A549 (cell line): ENCODE results near the gene CMIP. TPM values are rescaled to one million over a fixed set of nuclear protein-coding genes. Genes with fewer than 3 reads are reported as not detected.
A peak's percentile ranks its signal among the peaks of the same experiment; 100 is the strongest.

Experiments
- ATAC-seq, 2 experiments: fragments of 200-7000 bp in 1 of 2; fragments of >200 bp in 1 of 2; cut with Nextera tagmentation in 1 of 2; cut with Tn5 transposase in 1 of 2; 3 replicates each; pipeline versions ENCODE4 v1.8.0 to v1.9.1; 2018 to 2020; ENCODE audit warnings: mild to moderate bottlenecking in 1 of 2, moderate library complexity in 1 of 2
- CTCF ChIA-PET: fragments of 300-600 bp; sonication (Branson Sonifier 250); formaldehyde crosslinking; extraction: SDS; loops from one replicate; lab custom pipeline; 2021; ENCODE audit warnings: antibody characterized with exemption, inconsistent platforms; lab: Yijun Ruan, JAX
- POLR2A ChIA-PET: fragments of 350-600 bp; formaldehyde crosslinking; extraction: SDS; loops from one replicate; lab custom pipeline; 2021; ENCODE audit warnings: antibody characterized with exemption, inconsistent platforms; lab: Yijun Ruan, JAX
- DNase-seq, 2 experiments: peaks; one replicate each; pipeline versions ENCODE4 v3.0.0 to v3.0.0-alpha.2; 2011 to 2016; ENCODE audit warnings: low read depth in 1 of 2, low spot score in 1 of 2
- FAIRE-seq: peaks from 2 replicates; lab custom pipeline; 2011; peaks lifted over from hg19 to GRCh38; lab: Jason Lieb, UNC
- H3K27ac ChIP-seq, 2 experiments: fragments of >200 bp; sonication (Bioruptor Twin); formaldehyde crosslinking; 3 replicates each; pipeline ENCODE4 v1.5.1; 2016 to 2017
- H3K4me1 ChIP-seq: fragments of >200 bp; sonication (Bioruptor Twin); formaldehyde crosslinking; 3 replicates; pipeline ENCODE4 v1.6.1; 2016
- H3K4me2 ChIP-seq: fragments of >200 bp; sonication (Bioruptor Twin); formaldehyde crosslinking; 3 replicates; pipeline ENCODE4 v1.6.1; 2016
- H3K4me3 ChIP-seq: fragments of >200 bp; sonication (Bioruptor Twin); formaldehyde crosslinking; 3 replicates; pipeline ENCODE4 v1.5.1; 2016
- H3K9me3 ChIP-seq: fragments of >200 bp; sonication (Bioruptor Twin); formaldehyde crosslinking; 3 replicates; pipeline ENCODE4 v1.6.1; 2016
- CBX8 ChIP-seq: fragments of 200-600 bp; sonication (generic); IDR thresholded peaks from 2 replicates; pipeline ENCODE4 v1.6.1; 2016
- CEBPB ChIP-seq, 2 experiments: fragments of >200 bp in 1 of 2; sonication (Bioruptor Twin) in 1 of 2; formaldehyde crosslinking in 1 of 2; IDR thresholded peaks; 2 replicates each; pipeline ENCODE4 v1.6.1; 2012 to 2016
- CHD4 ChIP-seq: fragments of 200-600 bp; sonication (generic); IDR thresholded peaks from 2 replicates; pipeline ENCODE4 v1.6.1; 2016; ENCODE audit warnings: antibody characterized with exemption, mild to moderate bottlenecking, borderline replicate concordance
- E2F6 ChIP-seq: IDR thresholded peaks from 2 replicates; pipeline ENCODE4 v1.6.1; 2012; ENCODE audit warnings: low read depth, borderline replicate concordance
- EHF ChIP-seq: fragments of 250-450 bp; sonication (Bioruptor Pico); IDR thresholded peaks from 2 replicates; pipeline ENCODE4 v1.5.0; 2020; ENCODE audit warnings: mild to moderate bottlenecking
- FOSB ChIP-seq: fragments of 250-450 bp; sonication (Bioruptor Pico); IDR thresholded peaks from 2 replicates; pipeline ENCODE4 v1.5.0; 2020; ENCODE audit warnings: mild to moderate bottlenecking, moderate library complexity
- FOXS1 ChIP-seq: fragments of 250-450 bp; sonication (Bioruptor Pico); IDR thresholded peaks from 2 replicates; pipeline ENCODE4 v1.5.0; 2020; ENCODE audit warnings: mild to moderate bottlenecking, moderate library complexity
- HEYL ChIP-seq: fragments of 250-450 bp; sonication (Bioruptor Pico); IDR thresholded peaks from 2 replicates; pipeline ENCODE4 v1.8.0; 2021; ENCODE audit warnings: mild to moderate bottlenecking, moderate library complexity
- HOXA7 ChIP-seq: fragments of 250-450 bp; sonication (Bioruptor Pico); IDR thresholded peaks from 2 replicates; pipeline ENCODE4 v1.5.0; 2020; ENCODE audit warnings: mild to moderate bottlenecking, moderate library complexity
- HOXB5 ChIP-seq: fragments of 250-450 bp; sonication (Bioruptor Pico); IDR thresholded peaks from 2 replicates; pipeline ENCODE4 v1.5.0; 2020; ENCODE audit warnings: mild to moderate bottlenecking, moderate library complexity
- JUN ChIP-seq, 2 experiments: fragments of >200 bp; sonication (Bioruptor Twin); formaldehyde crosslinking; IDR thresholded peaks; 2 replicates in 1 of 2; 3 replicates in 1 of 2; pipeline ENCODE4 v1.6.1; 2016 to 2017
- JUNB ChIP-seq: fragments of >200 bp; sonication (Bioruptor Twin); formaldehyde crosslinking; IDR thresholded peaks from 2 replicates; pipeline ENCODE4 v1.6.1; 2016
- KDM1A ChIP-seq: fragments of 200-600 bp; sonication (generic); IDR thresholded peaks from 2 replicates; pipeline ENCODE4 v1.6.1; 2016; ENCODE audit warnings: low read depth, mild to moderate bottlenecking
- MAFK ChIP-seq: fragments of 450-650 bp; IDR thresholded peaks from 2 replicates; pipeline ENCODE4 v1.6.1; 2014; ENCODE audit not compliant: partially characterized antibody
- MAZ ChIP-seq: fragments of 150-350 bp; IDR thresholded peaks from 2 replicates; pipeline ENCODE4 v1.6.1; 2014; ENCODE audit warnings: antibody characterized with exemption, low read depth, low read length, borderline replicate concordance
- POLR2AphosphoS2 ChIP-seq: conservative IDR thresholded peaks from 2 replicates; pipeline ENCODE4 v1.6.1; 2012; ENCODE audit warnings: low read length, improper control_type of control experiment, inconsistent platforms
- RAD21 ChIP-seq, 2 experiments: fragments of >200 bp in 1 of 2; sonication (Bioruptor Twin) in 1 of 2; formaldehyde crosslinking in 1 of 2; IDR thresholded peaks in 1 of 2; conservative IDR thresholded peaks in 1 of 2; 2 replicates in 1 of 2; 3 replicates in 1 of 2; pipeline ENCODE4 v1.6.1; 2012 to 2018; ENCODE audit warnings: inconsistent platforms in 1 of 2
- RCOR1 ChIP-seq: fragments of 150-350 bp; IDR thresholded peaks from 2 replicates; pipeline ENCODE4 v1.6.1; 2014; ENCODE audit warnings: antibody characterized with exemption, low read length, low read depth
- RFX5 ChIP-seq: fragments of 450-650 bp; IDR thresholded peaks from 2 replicates; pipeline ENCODE4 v1.7.1; 2014; ENCODE audit warnings: antibody characterized with exemption, mild to moderate bottlenecking, moderate library complexity
- RNF2 ChIP-seq: fragments of 200-600 bp; sonication (generic); IDR thresholded peaks from 2 replicates; pipeline ENCODE4 v1.6.1; 2016; ENCODE audit warnings: low read depth, mild to moderate bottlenecking, antibody characterized with exemption, moderate library complexity, borderline replicate concordance
- TP53 ChIP-seq: fragments of 250-450 bp; sonication (Bioruptor Pico); IDR thresholded peaks from 2 replicates; pipeline ENCODE4 v1.5.0; 2021; ENCODE audit warnings: mild to moderate bottlenecking, moderate library complexity
- ZNF302 ChIP-seq: fragments of 250-450 bp; sonication (Bioruptor Pico); IDR thresholded peaks from 2 replicates; pipeline ENCODE4 v1.9.0; 2021; ENCODE audit warnings: inconsistent platforms, mild to moderate bottlenecking, moderate library complexity
- WGBS: methylation state at CpG from one replicate; pipeline ENCODE4 v1.1.6; 2017; ENCODE audit errors: missing lambda C conversion rate; 5-methylcytosine and 5-hydroxymethylcytosine counted together
- polyA plus RNA-seq, 4 experiments: library from polyadenylated mRNA; depleted of rRNA in 3 of 4; stranded (reverse); fragments of >200 nt; fragmentation: RNase III in 1 of 4; extraction: RNeasy Plus Mini Kit Qiagen cat#74134 plus additional on column Dnase treatment in 1 of 4; gene quantifications; 2 replicates in 3 of 4; 3 replicates in 1 of 4; pipeline ENCODE4 v1.2.3, GENCODE V29; 2011 to 2017
- TF ChIP-seq, protein P1 (sequence below): IDR thresholded peaks from 2 replicates; pipeline ENCODE4 v1.6.1; 2012
- TF ChIP-seq, protein P2 (sequence below): fragments of >200 bp; sonication (Bioruptor Twin); formaldehyde crosslinking; IDR thresholded peaks from 3 replicates; pipeline ENCODE4 v1.5.1; 2016

Gene CMIP
- polyA plus RNA-seq, 2 of the 4 experiments (the other 2 are of a cell fraction), result 21.6 to 125 TPM

DNA sequence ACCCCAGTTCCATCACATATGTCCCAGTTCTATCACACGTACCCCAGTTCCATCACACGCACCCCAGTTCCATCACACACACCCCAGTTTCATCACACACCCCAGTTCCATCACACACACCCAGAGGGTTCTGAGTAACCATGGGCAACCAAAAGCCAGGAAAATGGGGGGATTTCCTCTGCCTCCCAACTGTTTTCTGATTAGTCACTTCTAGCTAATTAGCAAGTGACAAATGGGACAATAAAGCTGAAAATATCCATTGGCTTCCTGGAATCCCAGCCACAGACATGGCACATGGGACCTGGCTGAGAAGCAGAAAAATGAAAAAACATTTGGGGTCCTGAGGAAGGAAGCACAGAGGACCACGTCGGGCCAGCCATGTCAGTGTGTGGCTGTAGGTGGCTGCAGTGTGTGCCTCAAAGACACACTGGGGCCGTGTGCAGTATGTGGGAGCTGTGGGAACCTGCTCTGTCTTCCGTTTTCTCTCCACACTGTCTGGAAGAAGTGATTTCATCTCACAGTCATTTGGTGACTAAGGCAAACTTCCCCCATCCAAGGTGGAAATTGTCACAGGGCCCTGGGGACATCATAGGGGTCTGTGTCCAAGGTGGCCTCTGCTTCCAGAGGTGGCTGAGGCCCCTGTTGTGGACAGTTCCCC lies 106.7 kb downstream of the CMIP start:
- TF ChIP-seq RNF2, result no peak
- no peak for TF ChIP-seq RFX5
- TF ChIP-seq HEYL (CRISPR knock-in tag), result no peak
- no peak for TF ChIP-seq FOSB
- H3K4me1 ChIP-seq, result peaks cover 98% of the 10 kb centered on the region
- ATAC-seq (peak; percentile 19 to 41; a peak in 3 of 6 replicates), FAIRE-seq (no peak), DNase-seq (no peak)
- H3K4me3 ChIP-seq, result no peak overlapping the region
- WGBS, result 68% methylated on average over 6 of the region's 6 CpGs
- peak overlapping the region; percentile 53 for H3K4me2 ChIP-seq
- CTCF ChIA-PET, result interaction anchor here (0.6 to 1.1 kb wide), 2 partner anchors 12 to 122 kb away, joined by 3 read pairs; no protein-coding TSS in a partner anchor
- no peaks in the 10 kb centered on the region for H3K9me3 ChIP-seq
- POLR2A ChIA-PET, result no interaction called here
- peak overlapping the region; percentile 60 to 86 for H3K27ac ChIP-seq

DNA sequence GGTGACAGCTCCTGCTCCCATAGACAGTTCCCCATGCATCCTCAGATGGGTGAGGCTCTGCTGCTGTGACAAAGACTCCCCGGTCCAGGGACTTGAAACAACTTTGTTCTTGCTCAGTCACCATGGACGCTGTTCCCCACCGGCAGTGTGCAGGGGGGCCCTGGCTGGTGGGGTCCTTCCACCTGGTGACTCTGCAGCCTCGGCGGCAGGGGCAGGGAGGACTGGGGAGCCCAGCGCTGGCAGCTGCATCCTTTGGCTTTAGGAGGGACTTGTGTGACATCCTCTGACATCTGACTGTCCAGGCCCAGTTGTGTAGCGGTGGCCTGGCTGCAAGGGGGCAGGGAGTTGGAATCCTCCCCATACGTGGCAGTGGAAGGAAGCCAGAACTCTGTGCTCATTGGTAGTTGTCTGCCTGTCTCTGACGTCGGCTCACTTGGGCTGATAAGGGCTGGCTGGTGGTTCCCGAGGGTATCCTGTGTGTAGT lies 107.3 kb downstream of the CMIP start:
- FAIRE-seq, result no peak
- ATAC-seq, result no peak; a peak in 1 of 6 replicates
- H3K4me2 ChIP-seq, result peak overlapping the region; percentile 53
- ChIA-PET POLR2A (no interaction called here), CTCF (interaction anchor here (1.1 kb wide), 1 partner anchor 12 kb away, joined by 3 read pairs; no protein-coding TSS in a partner anchor)
- H3K9me3 ChIP-seq, result no peaks in the 10 kb centered on the region
- peaks cover 98% of the 10 kb centered on the region for H3K4me1 ChIP-seq
- no peak for TF ChIP-seq EHF (CRISPR knock-in tag)
- no peak for TF ChIP-seq FOSB
- no peak for TF ChIP-seq HOXB5 (CRISPR knock-in tag)
- TF ChIP-seq MAFK, result no peak
- TF ChIP-seq MAZ, result no peak
- TF ChIP-seq RCOR1, result no peak
- TF ChIP-seq, protein P1, sequence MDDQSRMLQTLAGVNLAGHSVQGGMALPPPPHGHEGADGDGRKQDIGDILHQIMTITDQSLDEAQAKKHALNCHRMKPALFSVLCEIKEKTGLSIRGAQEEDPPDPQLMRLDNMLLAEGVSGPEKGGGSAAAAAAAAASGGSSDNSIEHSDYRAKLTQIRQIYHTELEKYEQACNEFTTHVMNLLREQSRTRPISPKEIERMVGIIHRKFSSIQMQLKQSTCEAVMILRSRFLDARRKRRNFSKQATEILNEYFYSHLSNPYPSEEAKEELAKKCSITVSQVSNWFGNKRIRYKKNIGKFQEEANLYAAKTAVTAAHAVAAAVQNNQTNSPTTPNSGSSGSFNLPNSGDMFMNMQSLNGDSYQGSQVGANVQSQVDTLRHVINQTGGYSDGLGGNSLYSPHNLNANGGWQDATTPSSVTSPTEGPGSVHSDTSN, result no peak
- TF ChIP-seq, all 56 proteins: peak for 0
- H3K27ac ChIP-seq, result peak overlapping the region; percentile 60 to 86; a peak in 5 of 6 replicates
- WGBS, result 89% methylated on average over 9 of the region's 11 CpGs
- no peak for DNase-seq
- no peak overlapping the region for H3K4me3 ChIP-seq

DNA sequence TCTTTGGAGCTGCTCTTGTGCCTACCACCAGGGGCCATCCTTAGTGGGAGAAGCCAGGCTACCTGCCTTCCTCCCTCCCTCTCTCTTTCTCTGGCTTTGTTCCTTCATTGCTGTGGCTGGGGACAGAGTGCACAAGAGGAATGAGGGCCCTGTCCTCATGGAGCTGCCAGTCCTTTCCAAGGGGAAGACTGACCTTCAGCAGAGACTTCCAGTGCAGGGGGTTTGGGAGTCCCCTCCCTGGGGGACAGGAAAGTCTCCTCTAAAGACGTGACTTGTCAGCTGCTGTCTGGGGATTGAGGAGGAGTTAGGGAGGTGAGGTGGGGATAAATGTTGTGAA lies 108.1 kb downstream of the CMIP start:
- Histone ChIP-seq H3K4me3 (no peak overlapping the region), H3K9me3 (no peaks in the 10 kb centered on the region), H3K4me2 (peak overlapping the region; percentile 26; the same call in 1 of the 3 replicates), H3K4me1 (peaks cover 98% of the 10 kb centered on the region), H3K27ac (peak overlapping the region; percentile 7 to 86; a peak in 5 of 6 replicates)
- DNase-seq (no peak), FAIRE-seq (no peak), ATAC-seq (0 out of 6 replicates have a peak, but pooled peaks of 1 of the 2 experiments have one; percentile 4)
- POLR2A ChIA-PET, result no interaction called here
- CTCF ChIA-PET, result no interaction called here
- TF ChIP-seq FOXS1 (CRISPR knock-in tag) (no peak), RFX5 (no peak), MAFK (no peak), CBX8 (no peak), POLR2AphosphoS2 (no peak), TP53 (CRISPR knock-in tag) (no peak), JUN (IDR thresholded peaks at IDR 0.05) (no peak), E2F6 (no peak), CHD4 (no peak), MAZ (no peak), RAD21 (conservative IDR thresholded peaks at IDR 0.05 in 1 of 2, IDR thresholded peaks at IDR 0.05 in 1 of 2) (no peak), KDM1A (no peak), JUNB (no peak), HOXA7 (CRISPR knock-in tag) (no peak), RNF2 (no peak), CEBPB (IDR thresholded peaks at IDR 0.05) (no peak), ZNF302 (no peak)
- TF ChIP-seq, protein P2, sequence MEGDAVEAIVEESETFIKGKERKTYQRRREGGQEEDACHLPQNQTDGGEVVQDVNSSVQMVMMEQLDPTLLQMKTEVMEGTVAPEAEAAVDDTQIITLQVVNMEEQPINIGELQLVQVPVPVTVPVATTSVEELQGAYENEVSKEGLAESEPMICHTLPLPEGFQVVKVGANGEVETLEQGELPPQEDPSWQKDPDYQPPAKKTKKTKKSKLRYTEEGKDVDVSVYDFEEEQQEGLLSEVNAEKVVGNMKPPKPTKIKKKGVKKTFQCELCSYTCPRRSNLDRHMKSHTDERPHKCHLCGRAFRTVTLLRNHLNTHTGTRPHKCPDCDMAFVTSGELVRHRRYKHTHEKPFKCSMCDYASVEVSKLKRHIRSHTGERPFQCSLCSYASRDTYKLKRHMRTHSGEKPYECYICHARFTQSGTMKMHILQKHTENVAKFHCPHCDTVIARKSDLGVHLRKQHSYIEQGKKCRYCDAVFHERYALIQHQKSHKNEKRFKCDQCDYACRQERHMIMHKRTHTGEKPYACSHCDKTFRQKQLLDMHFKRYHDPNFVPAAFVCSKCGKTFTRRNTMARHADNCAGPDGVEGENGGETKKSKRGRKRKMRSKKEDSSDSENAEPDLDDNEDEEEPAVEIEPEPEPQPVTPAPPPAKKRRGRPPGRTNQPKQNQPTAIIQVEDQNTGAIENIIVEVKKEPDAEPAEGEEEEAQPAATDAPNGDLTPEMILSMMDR, result no peak
- TF ChIP-seq, protein P1, result no peak
- 50% methylated on average over 1 of the region's 1 CpG for WGBS
